Subcutaneous adipose tissue (tissue), 4 donors: ENCODE results near the gene AMFR. TPM values are rescaled to one million over a fixed set of nuclear protein-coding genes. Genes with fewer than 3 reads are reported as not detected.

Experiments
- CTCF ChIP-seq: fragments of 450-650 bp; IDR thresholded peaks from one replicate; pipeline ENCODE4 v1.5.1; 2016; ENCODE audit warnings: low read depth, mild to moderate bottlenecking, control low read depth, antibody characterized with exemption, moderate library complexity
- total RNA-seq, 4 donors: library from RNA; depleted of rRNA; stranded (reverse); fragments of >200 nt; gene quantifications; one replicate each; pipeline ENCODE4 v1.1.0, GENCODE V29; 2016

The AMFR gene
- total RNA-seq, 4 donors from 2014 or later, result 168 to 186 (median 175) TPM

GRCh38 chr16:56388209-56388608 lies 37.1 kb downstream of the AMFR start:
- TF ChIP-seq CTCF, result no peak

GRCh38 chr16:56387396-56387795 lies 37.9 kb downstream of the AMFR start:
- TF ChIP-seq CTCF, result no peak

- TF ChIP-seq CTCF, result no peak
These were observed 41.1 kb downstream of the AMFR start for GRCh38 chr16:56384074-56384721.

- TF ChIP-seq CTCF, result no peak
These were observed 42.4 kb downstream of the AMFR start for GRCh38 chr16:56382901-56383355.

- TF ChIP-seq CTCF, result no peak
These were observed 42.9 kb downstream of the AMFR start for GRCh38 chr16:56382459-56382858.

- no peak for TF ChIP-seq CTCF
These were observed 52.3 kb downstream of the AMFR start for GRCh38 chr16:56373003-56373402.

- no peak for TF ChIP-seq CTCF
These were observed 53.2 kb downstream of the AMFR start for GRCh38 chr16:56372013-56372634.
